OCI-LY1 (cell line): Measurements from ENCODE around the gene CREB5.

Source experiments
- H2AFZ ChIP-seq: fragments of 200-600 bp; sonication (generic), shearing (Covaris generic); 2 replicates; pipeline ENCODE4 v1.6.0; 2014; ENCODE audit warnings: antibody characterized with exemption, mild to moderate bottlenecking, low read length
- H3F3A ChIP-seq: fragments of 200-600 bp; sonication (generic), shearing (Covaris generic); 2 replicates; pipeline ENCODE4 v1.6.0; 2014; ENCODE audit warnings: mild to moderate bottlenecking, antibody characterized with exemption, low read length, moderate library complexity; ENCODE audit not compliant: insufficient read depth
- H3K27ac ChIP-seq: fragments of 200-600 bp; sonication (generic); 2 replicates; pipeline ENCODE4 v1.5.1; 2014; ENCODE audit warnings: low read length, mixed run types, mild to moderate bottlenecking, low read depth; ENCODE audit not compliant: poor library complexity, severe bottlenecking
- H3K27me3 ChIP-seq: fragments of 200-600 bp; sonication (generic); 2 replicates; pipeline ENCODE4 v1.6.0; 2014; ENCODE audit warnings: antibody characterized with exemption, mild to moderate bottlenecking, low read length, moderate library complexity; ENCODE audit not compliant: insufficient read depth
- H3K36me3 ChIP-seq: fragments of 200-600 bp; sonication (generic); 2 replicates; pipeline ENCODE4 v1.6.1; 2014; ENCODE audit warnings: mild to moderate bottlenecking, antibody characterized with exemption, low read length, moderate library complexity, mixed read lengths; ENCODE audit not compliant: insufficient read depth
- H3K4me1 ChIP-seq: fragments of 200-600 bp; sonication (generic); 2 replicates; pipeline ENCODE4 v1.5.1; 2014; ENCODE audit warnings: mild to moderate bottlenecking, low read length, moderate library complexity; ENCODE audit not compliant: insufficient read depth, severe bottlenecking
- H3K4me2 ChIP-seq: fragments of 200-600 bp; sonication (generic), shearing (Covaris generic); 2 replicates; pipeline ENCODE4 v1.6.1; 2014; ENCODE audit warnings: low read length
- H3K4me3 ChIP-seq: fragments of 200-600 bp; sonication (generic); 2 replicates; pipeline ENCODE4 v1.5.1; 2014; ENCODE audit warnings: low read length, low read depth, mild to moderate bottlenecking, mixed read lengths; ENCODE audit not compliant: poor library complexity, severe bottlenecking
- H3K79me2 ChIP-seq: fragments of 200-600 bp; shearing (Covaris generic); 2 replicates; pipeline ENCODE4 v1.6.1; 2016; ENCODE audit warnings: mixed run types, low read length, mixed read lengths; ENCODE audit not compliant: insufficient read depth
- H3K9ac ChIP-seq: fragments of 200-600 bp; sonication (generic), shearing (Covaris generic); 2 replicates; pipeline ENCODE4 v1.6.1; 2014; ENCODE audit warnings: mild to moderate bottlenecking, low read length, mixed read lengths
- H3K9me2 ChIP-seq: fragments of 200-600 bp; sonication (generic), shearing (Covaris generic); 2 replicates; pipeline ENCODE4 v1.6.1; 2014; ENCODE audit warnings: low read depth, mild to moderate bottlenecking, low read length, mixed read lengths
- H3K9me3 ChIP-seq: fragments of 200-600 bp; shearing (Covaris generic); 2 replicates; pipeline ENCODE4 v1.6.1; 2014; ENCODE audit warnings: low read length, mixed read lengths
- H4K20me1 ChIP-seq: fragments of 200-600 bp; sonication (generic), shearing (Covaris generic); 2 replicates; pipeline ENCODE4 v1.6.0; 2016; ENCODE audit warnings: mild to moderate bottlenecking, low read length; ENCODE audit not compliant: insufficient read depth
- EZH2 ChIP-seq: fragments of 200-600 bp; sonication (generic), shearing (Covaris generic); IDR thresholded peaks from 2 replicates; pipeline ENCODE4 v1.8.0; 2017; ENCODE audit warnings: borderline replicate concordance, mixed run types, mild to moderate bottlenecking, antibody characterized with exemption, low read length, moderate library complexity, mixed read lengths
- TF ChIP-seq, protein P1 (sequence below): fragments of 200-600 bp; sonication (generic), shearing (Covaris generic); IDR thresholded peaks from 2 replicates; pipeline ENCODE4 v1.5.1; 2017; ENCODE audit warnings: mild to moderate bottlenecking, antibody characterized with exemption, low read length, moderate library complexity, mixed read lengths

CREB5 gene

GRCh38 chr7:28516390-28517172 is 104.3 kb downstream of the CREB5 start:
- TF ChIP-seq, protein P1, sequence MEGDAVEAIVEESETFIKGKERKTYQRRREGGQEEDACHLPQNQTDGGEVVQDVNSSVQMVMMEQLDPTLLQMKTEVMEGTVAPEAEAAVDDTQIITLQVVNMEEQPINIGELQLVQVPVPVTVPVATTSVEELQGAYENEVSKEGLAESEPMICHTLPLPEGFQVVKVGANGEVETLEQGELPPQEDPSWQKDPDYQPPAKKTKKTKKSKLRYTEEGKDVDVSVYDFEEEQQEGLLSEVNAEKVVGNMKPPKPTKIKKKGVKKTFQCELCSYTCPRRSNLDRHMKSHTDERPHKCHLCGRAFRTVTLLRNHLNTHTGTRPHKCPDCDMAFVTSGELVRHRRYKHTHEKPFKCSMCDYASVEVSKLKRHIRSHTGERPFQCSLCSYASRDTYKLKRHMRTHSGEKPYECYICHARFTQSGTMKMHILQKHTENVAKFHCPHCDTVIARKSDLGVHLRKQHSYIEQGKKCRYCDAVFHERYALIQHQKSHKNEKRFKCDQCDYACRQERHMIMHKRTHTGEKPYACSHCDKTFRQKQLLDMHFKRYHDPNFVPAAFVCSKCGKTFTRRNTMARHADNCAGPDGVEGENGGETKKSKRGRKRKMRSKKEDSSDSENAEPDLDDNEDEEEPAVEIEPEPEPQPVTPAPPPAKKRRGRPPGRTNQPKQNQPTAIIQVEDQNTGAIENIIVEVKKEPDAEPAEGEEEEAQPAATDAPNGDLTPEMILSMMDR = no peak
- TF ChIP-seq EZH2 = no peak
- Histone ChIP-seq H3K4me2 (no peak overlapping the region; the same call in 1 of the 2 replicates), H3K4me1 (peaks cover 20% of the 10 kb centered on the region), H3K4me3 (no peak overlapping the region), H3K9me2 (no peaks in the 10 kb centered on the region), H3K36me3 (no peaks in the 10 kb centered on the region; the same call in 1 of the 2 replicates), H3K27ac (no peak overlapping the region), H3F3A (no peaks in the 10 kb centered on the region), H4K20me1 (no peaks in the 10 kb centered on the region), H3K79me2 (no peaks in the 10 kb centered on the region), H3K9me3 (no peaks in the 10 kb centered on the region), H2AFZ (no peak overlapping the region), H3K9ac (no peak overlapping the region), H3K27me3 (peaks cover 3% of the 10 kb centered on the region; the same call in 1 of the 2 replicates)

GRCh38 chr7:28517206-28517605 is 104.9 kb downstream of the CREB5 start:
- peaks cover 3% of the 10 kb centered on the region; the same call in 1 of the 2 replicates for H3K27me3 ChIP-seq
- H3K36me3 ChIP-seq = no peaks in the 10 kb centered on the region; the same call in 1 of the 2 replicates
- no peak overlapping the region for H2AFZ ChIP-seq
- no peaks in the 10 kb centered on the region for H3F3A ChIP-seq
- H3K4me2 ChIP-seq = no peak overlapping the region
- no peaks in the 10 kb centered on the region for H3K79me2 ChIP-seq
- no peak overlapping the region for H3K27ac ChIP-seq
- H3K9ac ChIP-seq = no peak overlapping the region
- H4K20me1 ChIP-seq = no peaks in the 10 kb centered on the region
- no peak overlapping the region for H3K4me3 ChIP-seq
- TF ChIP-seq, protein P1 = no peak
- no peak for TF ChIP-seq EZH2
- H3K4me1 ChIP-seq = peaks cover 20% of the 10 kb centered on the region
- no peaks in the 10 kb centered on the region for H3K9me3 ChIP-seq
- no peaks in the 10 kb centered on the region for H3K9me2 ChIP-seq

DNA sequence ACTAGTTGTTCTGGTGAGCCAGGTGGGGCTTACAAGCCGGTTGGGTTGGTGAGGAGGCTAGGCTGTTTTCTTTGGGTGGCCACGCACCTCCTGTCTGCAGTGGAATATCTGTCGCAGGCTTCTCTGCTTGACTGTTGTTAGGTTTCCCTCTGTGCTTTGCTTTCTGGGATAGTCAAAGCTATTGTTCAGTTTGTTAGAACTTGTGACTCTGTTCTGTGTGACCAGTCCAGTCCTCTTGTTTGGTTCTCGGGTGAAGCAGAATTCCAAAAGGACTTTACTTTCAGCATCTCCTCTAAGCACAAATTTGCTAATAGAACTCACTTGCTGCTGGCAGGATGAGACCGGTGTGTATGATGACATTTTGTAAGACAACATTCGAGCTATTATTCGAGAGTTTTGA is 105.3 kb downstream of the CREB5 start:
- Histone ChIP-seq H3K36me3 (no peaks in the 10 kb centered on the region; the same call in 1 of the 2 replicates), H2AFZ (no peak overlapping the region), H3K4me1 (peaks cover 20% of the 10 kb centered on the region), H3K9me3 (no peaks in the 10 kb centered on the region), H3K9ac (no peak overlapping the region), H3K9me2 (no peaks in the 10 kb centered on the region), H3K27ac (no peak overlapping the region), H4K20me1 (no peaks in the 10 kb centered on the region), H3F3A (no peaks in the 10 kb centered on the region), H3K4me3 (no peak overlapping the region), H3K79me2 (no peaks in the 10 kb centered on the region), H3K27me3 (peaks cover 3% of the 10 kb centered on the region; the same call in 1 of the 2 replicates), H3K4me2 (no peak overlapping the region)
- TF ChIP-seq, protein P1 = no peak
- TF ChIP-seq EZH2 = no peak
